Stimulated activated effector memory CD8-positive, alpha-beta T cell treated with anti-CD3 and anti-CD28 coated beads, Interleukin-12 subunit alpha, Interleukin-12 subunit beta, amount 100 ng/mL, for 72 hours (primary cell): ENCODE results near the gene HHLA2.

Source experiments
- ATAC-seq: fragments of 150-1000 bp; cut with Tn5 transposase; 2 replicates; pipeline ENCODE4 v1.10.0; 2021
- DNase-seq, 2 donors: peaks; one replicate each; pipeline ENCODE4 v3.0.0; 2021 to 2022; ENCODE audit warnings: low spot score in 2 of 2
- H3K27ac Mint-ChIP-seq: one replicate; pipeline ENCODE4 v1.8.0; 2022; ENCODE audit warnings: mild to moderate bottlenecking, mixed read lengths
- H3K36me3 Mint-ChIP-seq: one replicate; pipeline ENCODE4 v1.8.0; 2022; ENCODE audit warnings: mild to moderate bottlenecking, mixed read lengths
- H3K4me1 Mint-ChIP-seq: one replicate; pipeline ENCODE4 v1.8.0; 2022; ENCODE audit warnings: mixed read lengths
- H3K4me3 Mint-ChIP-seq: one replicate; pipeline ENCODE4 v1.8.0; 2022; ENCODE audit warnings: mild to moderate bottlenecking, mixed read lengths
- H3K9me3 Mint-ChIP-seq: one replicate; pipeline ENCODE4 v1.8.0; 2022; ENCODE audit warnings: mixed read lengths

Gene HHLA2

GRCh38 chr3:108407886-108408285, 111.5 kb downstream of the HHLA2 start:
- Mint-ChIP-seq H3K4me1 (no peaks in the 10 kb centered on the region), H3K27ac (no peak overlapping the region), H3K4me3 (no peak overlapping the region), H3K36me3 (no peaks in the 10 kb centered on the region), H3K9me3 (no peaks in the 10 kb centered on the region)
- ATAC-seq: no peak
- no peak for DNase-seq

DNA sequence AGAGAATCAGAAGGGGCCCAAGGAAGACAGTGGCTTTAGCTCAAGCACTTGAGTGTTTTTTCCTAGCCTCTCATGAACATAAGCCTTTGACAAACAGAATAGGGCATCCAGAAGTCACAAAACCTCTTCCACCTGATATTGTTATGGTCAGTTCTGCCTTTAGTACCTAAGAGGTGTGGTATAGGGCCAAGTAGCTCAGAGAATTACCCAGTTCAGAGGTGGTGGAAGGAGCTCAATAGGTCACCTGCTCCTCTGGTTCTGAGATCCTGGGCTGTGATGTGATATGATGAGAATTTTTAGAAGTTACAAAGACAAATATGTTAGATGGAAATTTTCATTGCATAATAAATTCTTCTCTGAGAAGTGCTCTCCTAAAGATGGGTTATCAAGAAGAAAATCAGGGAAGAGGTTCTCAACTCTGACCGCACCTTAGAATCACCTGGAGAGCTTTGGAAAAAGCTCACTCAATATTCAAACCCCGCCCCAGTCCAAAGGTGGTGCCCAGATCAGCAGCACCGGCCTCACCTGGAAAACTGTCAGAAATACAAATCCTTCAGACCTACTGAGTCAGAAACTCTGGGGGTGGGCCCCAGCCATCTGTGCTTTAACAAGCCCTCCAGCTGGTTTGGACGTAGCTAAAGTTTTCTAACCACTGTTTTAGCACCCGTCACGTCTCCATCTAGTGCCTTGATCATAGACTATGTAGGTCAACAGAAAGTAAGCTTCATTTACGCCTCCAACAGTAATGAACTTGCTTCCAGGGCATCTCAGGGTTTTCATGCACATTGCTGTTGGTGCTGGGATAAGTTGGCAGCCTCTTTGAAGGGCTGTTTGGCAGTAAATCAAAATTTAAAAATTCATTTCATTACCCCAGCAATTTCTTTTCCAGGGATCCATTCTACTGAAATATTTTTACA, 112.8 kb downstream of the HHLA2 start:
- no peaks in the 10 kb centered on the region for H3K4me1 Mint-ChIP-seq

DNA sequence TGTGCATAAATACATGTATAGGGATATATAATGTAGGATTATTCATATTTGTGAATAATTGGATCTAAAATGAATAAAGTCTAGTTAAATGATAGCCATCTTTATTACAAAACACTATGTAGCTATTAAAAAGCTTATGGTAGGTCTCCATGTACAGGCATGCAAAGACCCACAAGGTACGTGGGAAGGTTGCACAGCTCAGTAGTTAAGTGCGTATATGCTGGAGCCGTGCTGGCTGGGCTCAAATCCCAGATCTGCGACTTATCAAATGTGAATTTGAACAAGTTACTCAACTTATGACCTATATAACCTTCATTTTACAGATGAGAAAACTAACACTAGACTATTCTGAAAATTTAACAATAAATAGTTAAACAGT, 113.4 kb downstream of the HHLA2 start:
- Mint-ChIP-seq H3K4me1 (no peaks in the 10 kb centered on the region), H3K4me3 (no peak overlapping the region), H3K36me3 (no peaks in the 10 kb centered on the region), H3K9me3 (no peaks in the 10 kb centered on the region), H3K27ac (no peak overlapping the region)
- no peak for DNase-seq
- no peak for ATAC-seq

More for the DNA sequence above, 112.8 kb downstream of the HHLA2 start:
- Mint-ChIP-seq H3K27ac (no peak overlapping the region), H3K4me3 (no peak overlapping the region), H3K36me3 (no peaks in the 10 kb centered on the region), H3K9me3 (no peaks in the 10 kb centered on the region)
- no peak for DNase-seq
- no peak for ATAC-seq

- no peaks in the 10 kb centered on the region for H3K4me1 Mint-ChIP-seq
- ATAC-seq: no peak
- no peak overlapping the region for H3K4me3 Mint-ChIP-seq
- H3K36me3 Mint-ChIP-seq: no peaks in the 10 kb centered on the region
- no peak for DNase-seq
- H3K27ac Mint-ChIP-seq: no peak overlapping the region
- H3K9me3 Mint-ChIP-seq: no peaks in the 10 kb centered on the region
Measured at GRCh38 chr3:108410531-108410984, 114.2 kb downstream of the HHLA2 start.

DNA sequence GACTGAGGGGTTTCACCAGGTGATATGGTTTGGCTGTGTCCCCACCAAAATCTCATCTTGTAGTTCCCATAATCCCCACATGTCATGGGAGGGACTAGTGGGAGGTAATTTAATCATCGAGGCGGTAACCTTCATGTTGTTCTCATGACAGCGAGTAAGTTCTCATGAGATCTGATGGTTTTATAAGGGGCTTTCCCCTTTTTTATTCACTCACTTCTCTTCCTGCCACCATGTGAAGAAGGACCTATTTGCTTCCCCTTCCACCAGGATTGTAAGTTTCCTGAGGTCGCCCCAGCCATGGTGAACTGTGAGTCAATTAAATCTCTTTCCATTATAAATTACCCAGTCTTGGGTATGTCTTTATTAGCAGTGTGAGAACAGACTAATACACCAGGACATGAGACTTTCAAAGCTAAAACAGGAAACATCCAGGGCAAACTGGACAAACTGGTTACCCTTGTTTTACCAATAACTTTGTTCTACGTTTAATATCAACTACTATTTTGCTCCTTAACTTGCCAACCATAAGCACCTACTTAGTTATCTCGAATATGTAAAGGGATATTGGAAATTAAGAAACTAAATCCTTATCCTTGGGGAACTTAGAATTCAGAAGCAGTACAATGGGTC, 115.9 kb downstream of the HHLA2 start:
- DNase-seq (no peak), ATAC-seq (no peak)
- H3K4me3 Mint-ChIP-seq: no peak overlapping the region
- peaks cover 6% of the 10 kb centered on the region for H3K4me1 Mint-ChIP-seq
- H3K9me3 Mint-ChIP-seq: no peaks in the 10 kb centered on the region
- H3K36me3 Mint-ChIP-seq: no peaks in the 10 kb centered on the region
- no peak overlapping the region for H3K27ac Mint-ChIP-seq

GRCh38 chr3:108414007-108414406, 117.7 kb downstream of the HHLA2 start:
- Mint-ChIP-seq H3K36me3 (no peaks in the 10 kb centered on the region), H3K9me3 (no peaks in the 10 kb centered on the region), H3K4me3 (no peak overlapping the region), H3K27ac (no peak overlapping the region), H3K4me1 (peaks cover 6% of the 10 kb centered on the region)
- DNase-seq: no peak
- no peak for ATAC-seq

DNA sequence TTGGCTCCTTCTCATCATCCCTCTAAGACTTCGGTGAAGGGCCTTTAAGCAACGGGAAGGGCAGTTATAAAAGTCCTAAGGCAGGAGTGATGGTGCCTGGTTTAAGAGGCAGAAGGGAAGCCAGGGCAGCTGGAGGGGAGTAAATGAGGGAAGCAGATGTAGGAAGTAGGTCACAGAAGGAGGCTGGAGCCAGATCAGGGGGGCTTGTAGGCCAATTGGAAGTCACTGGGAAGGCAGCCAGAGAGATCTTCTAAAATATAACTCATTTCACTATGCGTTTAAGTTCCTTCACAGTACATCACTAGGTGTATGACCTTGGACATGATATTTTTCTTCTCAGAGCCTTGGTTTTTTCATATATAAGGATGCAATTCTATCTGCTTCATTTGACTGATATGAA, 119.3 kb downstream of the HHLA2 start:
- Mint-ChIP-seq H3K4me3 (no peak overlapping the region), H3K4me1 (peaks cover 6% of the 10 kb centered on the region), H3K9me3 (no peaks in the 10 kb centered on the region), H3K36me3 (no peaks in the 10 kb centered on the region), H3K27ac (no peak overlapping the region)
- DNase-seq (no peak), ATAC-seq (no peak)

GRCh38 chr3:108416111-108416869, 119.9 kb downstream of the HHLA2 start:
- peak; percentile 87 for ATAC-seq
- Mint-ChIP-seq H3K36me3 (no peaks in the 10 kb centered on the region), H3K4me1 (peaks cover 6% of the 10 kb centered on the region), H3K4me3 (no peak overlapping the region), H3K27ac (no peak overlapping the region), H3K9me3 (no peaks in the 10 kb centered on the region)
- DNase-seq: no peak

DNA sequence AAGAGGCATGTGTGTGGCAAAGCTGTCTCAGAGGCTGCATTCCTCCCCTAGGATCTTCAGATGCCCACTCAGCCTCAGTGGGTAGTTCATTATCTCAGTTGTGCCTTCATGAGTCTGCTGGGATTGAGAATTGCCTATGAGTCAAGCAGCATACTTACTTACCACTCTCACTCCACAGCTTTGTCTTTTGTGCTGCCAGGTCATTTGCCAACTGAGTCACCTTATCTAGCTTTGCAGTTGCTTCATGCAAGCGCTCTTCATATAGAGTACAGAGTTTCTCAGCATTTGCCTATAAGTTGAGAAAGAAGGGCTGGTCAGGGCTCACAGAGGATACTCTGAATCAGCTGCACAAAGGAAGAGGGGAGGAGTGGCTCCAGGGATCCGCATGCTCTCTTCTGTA, 124.6 kb downstream of the HHLA2 start:
- ATAC-seq (peak; percentile 80), DNase-seq (no peak)
- H3K4me3 Mint-ChIP-seq: no peak overlapping the region
- H3K9me3 Mint-ChIP-seq: no peaks in the 10 kb centered on the region
- H3K27ac Mint-ChIP-seq: no peak overlapping the region
- peaks cover 6% of the 10 kb centered on the region for H3K4me1 Mint-ChIP-seq
- no peaks in the 10 kb centered on the region for H3K36me3 Mint-ChIP-seq
